Measurements from ENCODE around the gene PRSS2.

GRCh38 chr7:142787783-142788182 lies 17.0 kb downstream of the PRSS2 start:
- no peak for TF ChIP-seq POLR2AphosphoS5 (IDR thresholded peaks at IDR 0.05; ENCODE audit: borderline replicate concordance, low read depth, low read length)
- no peak for TF ChIP-seq EZH2 (IDR thresholded peaks at IDR 0.05)
- TF ChIP-seq FOXP2 (optimal IDR thresholded peaks at IDR 0.05; ENCODE audit: control extremely low read depth, extremely low read length, insufficient read depth): no peak
